GM06990 (cell line): ENCODE measurements around the gene ST3GAL2.

Experiments used
- DNase-seq: peaks from one replicate; pipeline ENCODE4 v3.0.0-alpha.2; 2011; ENCODE audit not compliant: insufficient read length; ENCODE audit errors: extremely low read depth
- H3K27me3 ChIP-seq: replicated peaks from 2 replicates; pipeline ENCODE4 v1.6.0; 2011; ENCODE audit warnings: low read length; ENCODE audit not compliant: control insufficient read depth, insufficient read depth
- H3K36me3 ChIP-seq: 2 replicates; pipeline ENCODE4 v1.5.1; 2011; ENCODE audit warnings: low read length; ENCODE audit not compliant: control insufficient read depth, insufficient read depth
- H3K4me3 ChIP-seq: replicated peaks from 2 replicates; pipeline ENCODE4 v1.5.1; 2011; ENCODE audit warnings: low read depth, mild to moderate bottlenecking, control low read depth, low read length
- TF ChIP-seq, protein P1 (sequence below): IDR thresholded peaks from 2 replicates; pipeline ENCODE4 v1.5.1; 2011; ENCODE audit warnings: low read length, control low read depth, mild to moderate bottlenecking, inconsistent platforms; ENCODE audit not compliant: insufficient read depth, poor library complexity, severe bottlenecking

ST3GAL2 gene

DNA sequence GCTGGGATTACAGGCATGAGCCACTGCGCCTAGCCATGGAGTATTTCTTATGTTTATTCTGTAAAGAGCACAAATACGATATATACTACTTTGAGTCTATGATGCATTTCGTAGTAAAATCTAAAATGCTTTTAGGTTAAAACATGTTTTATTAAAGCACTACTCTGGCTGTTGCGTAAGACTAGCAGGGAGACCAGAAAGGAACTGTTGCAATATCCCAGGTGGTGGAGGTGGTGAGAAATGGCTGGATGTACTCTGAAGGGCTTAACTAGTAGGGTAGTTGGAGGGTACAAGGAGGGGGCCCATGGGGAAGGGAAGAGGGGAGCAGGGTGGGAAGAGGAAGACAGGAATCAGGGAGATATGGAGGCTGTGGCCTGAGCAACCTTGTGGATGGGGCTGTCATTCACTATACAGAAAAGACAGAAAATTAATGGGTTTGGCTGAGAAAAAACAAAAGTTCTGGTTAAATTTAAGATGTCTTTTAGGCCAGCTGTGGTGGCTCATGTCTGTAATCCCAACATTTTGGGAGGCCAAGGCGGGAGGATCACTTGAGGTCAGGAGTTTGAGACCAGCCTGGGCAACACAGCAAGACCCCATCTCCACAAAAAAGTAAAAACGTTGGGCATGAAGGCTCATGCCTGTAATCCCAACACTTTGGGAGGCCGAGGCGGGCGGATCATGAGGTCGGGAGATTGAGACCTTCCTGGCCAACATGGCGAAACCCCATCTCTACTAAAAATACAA is 35.8 kb downstream of the ST3GAL2 start:
- TF ChIP-seq, protein P1, sequence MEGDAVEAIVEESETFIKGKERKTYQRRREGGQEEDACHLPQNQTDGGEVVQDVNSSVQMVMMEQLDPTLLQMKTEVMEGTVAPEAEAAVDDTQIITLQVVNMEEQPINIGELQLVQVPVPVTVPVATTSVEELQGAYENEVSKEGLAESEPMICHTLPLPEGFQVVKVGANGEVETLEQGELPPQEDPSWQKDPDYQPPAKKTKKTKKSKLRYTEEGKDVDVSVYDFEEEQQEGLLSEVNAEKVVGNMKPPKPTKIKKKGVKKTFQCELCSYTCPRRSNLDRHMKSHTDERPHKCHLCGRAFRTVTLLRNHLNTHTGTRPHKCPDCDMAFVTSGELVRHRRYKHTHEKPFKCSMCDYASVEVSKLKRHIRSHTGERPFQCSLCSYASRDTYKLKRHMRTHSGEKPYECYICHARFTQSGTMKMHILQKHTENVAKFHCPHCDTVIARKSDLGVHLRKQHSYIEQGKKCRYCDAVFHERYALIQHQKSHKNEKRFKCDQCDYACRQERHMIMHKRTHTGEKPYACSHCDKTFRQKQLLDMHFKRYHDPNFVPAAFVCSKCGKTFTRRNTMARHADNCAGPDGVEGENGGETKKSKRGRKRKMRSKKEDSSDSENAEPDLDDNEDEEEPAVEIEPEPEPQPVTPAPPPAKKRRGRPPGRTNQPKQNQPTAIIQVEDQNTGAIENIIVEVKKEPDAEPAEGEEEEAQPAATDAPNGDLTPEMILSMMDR, result no peak
- H3K36me3 ChIP-seq, result peaks cover 23% of the 10 kb centered on the region
- H3K4me3 ChIP-seq, result no peak overlapping the region
- no peaks in the 10 kb centered on the region for H3K27me3 ChIP-seq
- DNase-seq, result no peak

DNA sequence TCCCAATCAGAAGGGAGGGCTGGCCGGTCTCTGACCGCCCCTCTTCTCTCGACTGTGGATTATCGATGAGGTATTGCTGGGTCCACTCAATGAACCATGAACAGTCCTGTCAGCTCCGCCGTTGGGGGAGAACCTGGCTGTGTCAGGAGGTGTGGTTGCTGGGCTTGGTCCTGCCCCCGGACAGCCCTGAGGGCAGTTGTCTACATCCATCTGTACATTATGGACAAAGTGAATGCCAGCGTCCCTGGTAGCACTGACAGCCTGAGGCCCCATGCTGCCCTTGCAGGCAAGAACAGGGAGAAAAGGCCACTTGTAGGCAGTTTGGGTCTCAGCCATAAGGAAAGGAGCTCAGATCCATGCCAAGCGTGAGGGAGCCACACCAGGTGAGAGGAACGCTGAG is 38.9 kb downstream of the ST3GAL2 start:
- no peak overlapping the region for H3K4me3 ChIP-seq
- H3K27me3 ChIP-seq, result no peaks in the 10 kb centered on the region
- TF ChIP-seq, protein P1, result no peak
- no peak for DNase-seq
- peaks cover 33% of the 10 kb centered on the region for H3K36me3 ChIP-seq

DNA sequence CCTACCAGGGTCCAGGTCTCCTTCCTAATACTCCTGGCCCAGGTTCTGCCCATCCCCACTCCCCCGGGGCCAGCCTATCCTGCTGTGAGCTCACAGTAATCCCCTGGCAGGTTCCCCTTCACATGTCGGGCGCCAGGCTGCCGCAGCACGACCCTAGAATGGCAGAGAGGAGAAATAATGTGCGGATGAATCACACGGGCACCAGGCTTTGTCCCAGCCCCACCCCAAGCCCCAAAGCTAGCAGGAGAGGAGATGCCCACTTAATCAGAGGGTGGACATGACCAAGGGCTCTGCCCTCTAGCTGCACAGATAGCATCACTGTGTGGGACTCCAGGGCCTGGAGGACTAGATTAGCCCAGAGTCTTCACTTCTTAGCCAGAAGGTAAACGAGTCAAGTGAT is 39.5 kb downstream of the ST3GAL2 start:
- TF ChIP-seq, protein P1, result no peak
- peaks cover 33% of the 10 kb centered on the region for H3K36me3 ChIP-seq
- no peak for DNase-seq

DNA sequence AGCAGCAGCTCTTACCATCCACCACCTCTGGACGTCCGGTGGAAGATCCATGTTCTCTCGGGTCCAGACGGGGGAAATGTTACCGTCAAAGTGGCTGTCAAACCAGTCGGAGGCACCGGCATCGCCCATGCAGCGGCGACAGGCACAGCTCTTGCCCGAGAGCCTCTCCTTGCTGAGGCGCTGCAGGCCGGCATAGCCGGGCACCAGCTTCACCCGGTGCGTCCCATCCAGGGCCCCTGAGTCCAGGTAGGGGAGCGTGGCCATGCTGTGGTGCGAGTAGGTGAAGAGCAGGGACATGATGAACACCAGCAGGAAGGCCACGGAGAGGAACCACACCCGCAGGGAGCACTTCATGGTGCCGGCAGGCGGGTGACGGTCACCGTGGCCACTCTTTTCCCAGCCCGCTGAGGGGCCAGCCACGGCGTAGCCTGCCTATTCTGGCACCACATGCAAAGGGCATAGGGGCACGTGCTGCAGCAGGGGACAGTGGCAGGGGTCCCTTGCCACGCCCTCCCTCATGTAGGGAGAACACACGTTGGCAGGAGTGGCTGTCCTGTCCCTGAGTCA is 40.6 kb downstream of the ST3GAL2 start:
- Histone ChIP-seq H3K27me3 (no peaks in the 10 kb centered on the region), H3K4me3 (no peak overlapping the region), H3K36me3 (peaks cover 44% of the 10 kb centered on the region)
- TF ChIP-seq, protein P1, result no peak
- DNase-seq, result no peak

More for the DNA sequence above, 39.5 kb downstream of the ST3GAL2 start:
- Histone ChIP-seq H3K27me3 (no peaks in the 10 kb centered on the region), H3K4me3 (no peak overlapping the region)

DNA sequence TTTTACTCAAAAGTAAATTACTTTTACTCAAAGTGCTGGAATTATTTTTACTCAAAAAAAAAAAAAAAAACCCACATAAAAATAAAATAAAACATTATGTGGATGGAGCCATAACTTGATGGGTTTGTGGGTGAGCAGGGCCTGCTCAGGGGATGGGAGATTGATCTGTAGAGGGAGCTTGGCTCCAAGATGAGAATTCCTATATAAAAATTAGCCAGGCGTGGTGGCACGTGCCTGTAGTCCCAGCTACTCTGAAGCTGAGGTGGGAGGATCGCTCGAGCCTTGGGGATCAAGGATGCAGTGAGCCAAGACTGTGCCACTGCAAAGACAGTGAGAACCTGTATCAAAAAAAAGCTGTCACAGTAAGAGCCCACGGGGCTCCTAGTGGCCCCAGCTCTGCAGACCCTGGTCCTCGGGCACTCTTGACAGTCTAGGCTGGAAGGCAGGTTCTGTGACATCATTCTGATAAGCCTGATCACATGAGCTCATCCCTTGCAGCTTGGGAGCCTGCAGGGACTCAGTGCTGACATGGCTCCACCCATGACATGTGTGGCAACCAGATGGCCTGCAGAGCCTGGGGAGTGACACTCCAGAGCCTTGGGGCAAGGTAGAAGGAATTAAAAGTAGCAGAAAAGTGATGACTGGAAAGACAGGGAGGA is 42.5 kb downstream of the ST3GAL2 start:
- H3K27me3 ChIP-seq, result no peaks in the 10 kb centered on the region
- TF ChIP-seq, protein P1, result no peak
- H3K36me3 ChIP-seq, result peaks cover 56% of the 10 kb centered on the region
- no peak overlapping the region for H3K4me3 ChIP-seq
- no peak for DNase-seq
